ENCODE results near the gene KLF13.
"Not testable (repeated sequence)": the region's sequence is repeated elsewhere in the genome, so short reads cannot be mapped to it uniquely, and the experiment has no call there.

KLF13 gene

GRCh38 chr15:31345606-31346366, 19.2 kb downstream of the KLF13 start:
- DNase-seq (ENCODE audit: low spot score), result peak; percentile 31

- no peak for DNase-seq (ENCODE audit: low spot score)
Observed at GRCh38 chr15:31346367-31347066, 19.9 kb downstream of the KLF13 start.

- DNase-seq (ENCODE audit: low spot score), result no peak
Observed at GRCh38 chr15:31347067-31347975, 20.7 kb downstream of the KLF13 start.

- no peak for DNase-seq (ENCODE audit: low spot score)
Observed at GRCh38 chr15:31347981-31348803, 21.6 kb downstream of the KLF13 start.

GRCh38 chr15:31349233-31350141, 22.9 kb downstream of the KLF13 start:
- DNase-seq (ENCODE audit: low spot score), result no peak

- DNase-seq (ENCODE audit: low spot score), result no peak
Observed at GRCh38 chr15:31350771-31351170, 24.1 kb downstream of the KLF13 start.

GRCh38 chr15:31352339-31352751, 25.7 kb downstream of the KLF13 start:
- peak; percentile 30 for DNase-seq (ENCODE audit: low spot score)

GRCh38 chr15:31352911-31353811, 26.5 kb downstream of the KLF13 start:
- DNase-seq (ENCODE audit: low spot score), result peak; percentile 87

- peak; percentile 51 for DNase-seq (ENCODE audit: low spot score)
Observed at GRCh38 chr15:31353931-31354330, 27.3 kb downstream of the KLF13 start.

GRCh38 chr15:31356097-31356496, 29.5 kb downstream of the KLF13 start:
- not testable (repeated sequence) for DNase-seq (ENCODE audit: low spot score)

- no peak for DNase-seq (ENCODE audit: low spot score)
Observed at GRCh38 chr15:31357148-31357547, 30.5 kb downstream of the KLF13 start.

- DNase-seq (ENCODE audit: low spot score), result no peak
Observed at GRCh38 chr15:31358163-31358562, 31.5 kb downstream of the KLF13 start.

- no peak for DNase-seq (ENCODE audit: low spot score)
Observed at GRCh38 chr15:31358957-31359701, 32.5 kb downstream of the KLF13 start.

- DNase-seq (ENCODE audit: low spot score), result no peak
Observed at GRCh38 chr15:31359702-31360111, 33.1 kb downstream of the KLF13 start.

- DNase-seq (ENCODE audit: low spot score), result no peak
Observed at GRCh38 chr15:31360158-31360561, 33.5 kb downstream of the KLF13 start.

- DNase-seq (ENCODE audit: low spot score), result no peak
Observed at GRCh38 chr15:31360843-31361763, 34.5 kb downstream of the KLF13 start.

GRCh38 chr15:31361764-31362515, 35.3 kb downstream of the KLF13 start:
- no peak for DNase-seq (ENCODE audit: low spot score)

Measured in AG20443 (cell line).